AG10803 (cell line): ENCODE measurements around the gene WFDC5.

Experiments used
- DNase-seq: peaks from one replicate; pipeline ENCODE4 v3.0.0; 2010; ENCODE audit warnings: low read depth
- H3K4me3 ChIP-seq: 2 replicates; pipeline ENCODE4 v1.5.1; 2011; ENCODE audit warnings: mild to moderate bottlenecking, low read length, control low read depth
- CTCF ChIP-seq: conservative IDR thresholded peaks from 2 replicates; pipeline ENCODE4 v1.5.1; 2011; ENCODE audit warnings: mild to moderate bottlenecking, low read length, control low read depth, inconsistent platforms

The WFDC5 gene

GRCh38 chr20:45097485-45098102, 17.4 kb downstream of the WFDC5 start:
- DNase-seq, result peak; percentile 19
- H3K4me3 ChIP-seq, result no peak overlapping the region
- peak; percentile 26 for TF ChIP-seq CTCF

GRCh38 chr20:45096781-45097180, 18.2 kb downstream of the WFDC5 start:
- no peak overlapping the region for H3K4me3 ChIP-seq
- TF ChIP-seq CTCF, result 0 out of 2 replicates have a peak, but pooled peaks have one; percentile 1
- DNase-seq, result no peak

GRCh38 chr20:45095805-45096238, 19.2 kb downstream of the WFDC5 start:
- H3K4me3 ChIP-seq, result no peak overlapping the region
- peak; percentile 88 for TF ChIP-seq CTCF
- DNase-seq, result peak; percentile 59

GRCh38 chr20:45094864-45095574, 20.0 kb downstream of the WFDC5 start:
- DNase-seq, result no peak
- no peak for TF ChIP-seq CTCF
- H3K4me3 ChIP-seq, result no peak overlapping the region

GRCh38 chr20:45094201-45094600, 20.8 kb downstream of the WFDC5 start:
- no peak for TF ChIP-seq CTCF
- no peak for DNase-seq
- no peak overlapping the region for H3K4me3 ChIP-seq

GRCh38 chr20:45092898-45093297, 22.1 kb downstream of the WFDC5 start:
- no peak for TF ChIP-seq CTCF
- DNase-seq, result no peak
- no peak overlapping the region for H3K4me3 ChIP-seq

GRCh38 chr20:45091366-45091765, 23.6 kb downstream of the WFDC5 start:
- no peak overlapping the region for H3K4me3 ChIP-seq
- no peak for TF ChIP-seq CTCF
- no peak for DNase-seq
